Cardiac septum (tissue), 1 donor: ENCODE measurements around the gene CCL23. TPM values are rescaled to one million over a fixed set of nuclear protein-coding genes. Genes with fewer than 3 reads are reported as not detected.
"Not testable (repeated sequence)": the region's sequence is repeated elsewhere in the genome, so short reads cannot be mapped to it uniquely, and the experiment has no call there.

ENCODE experiments used
- DNase-seq: peaks from one replicate; pipeline ENCODE4 v3.0.0-alpha.2; 2020; ENCODE audit warnings: low spot score
- intact Hi-C: fragments of 100-400 bp; cut with DNase I; formaldehyde crosslinking; loops from one replicate; pipeline ENCODE4 v1.14.0; 2022
- total RNA-seq: library from RNA; stranded (reverse); fragmentation: NEBNext Ultra II Directional; extraction: Animal tissue kit (Norgen Biotek cat#: 25700); gene quantifications from one replicate; pipeline ENCODE4 v1.2.1, GENCODE V29; 2021
- donor health status: DM: no; HTN: no; CAD: no.

CCL23 gene
- total RNA-seq, 1 donor from 2014 or later, result not detected

DNA sequence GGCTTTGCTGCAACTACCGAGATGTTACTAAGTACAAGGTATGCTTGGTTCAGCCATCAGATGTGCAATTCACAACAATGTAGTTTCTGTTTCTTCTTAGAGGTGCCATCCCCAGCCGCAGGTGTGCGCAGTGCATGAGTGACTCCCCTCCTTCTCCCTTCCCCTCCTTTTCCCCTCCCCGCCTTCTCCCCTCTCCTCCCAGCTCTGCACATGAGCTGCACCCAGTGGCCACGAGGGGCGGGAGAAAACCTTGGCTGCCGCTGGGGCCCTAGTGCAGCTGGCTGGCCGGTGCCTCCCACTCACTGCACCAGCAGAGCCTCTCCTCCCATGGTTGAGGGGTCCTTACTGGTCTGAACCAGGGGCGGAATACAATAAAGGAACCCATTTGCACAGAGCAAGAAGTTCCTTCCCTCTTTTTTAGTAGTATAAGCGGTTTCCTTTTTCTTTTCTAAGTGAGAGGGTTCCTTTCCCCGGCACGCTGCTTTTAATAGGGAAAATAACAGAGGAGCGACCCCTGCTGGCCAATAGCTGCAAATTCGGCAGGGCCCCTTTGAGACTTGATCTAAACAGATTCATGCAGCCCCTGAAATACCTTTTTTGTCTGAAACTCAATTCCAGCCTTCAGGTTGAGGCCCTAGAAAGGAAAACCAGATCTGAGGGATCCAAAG, 8.6 kb downstream of the CCL23 start:
- no peak for DNase-seq
- intact Hi-C loops, result no loop called here

DNA sequence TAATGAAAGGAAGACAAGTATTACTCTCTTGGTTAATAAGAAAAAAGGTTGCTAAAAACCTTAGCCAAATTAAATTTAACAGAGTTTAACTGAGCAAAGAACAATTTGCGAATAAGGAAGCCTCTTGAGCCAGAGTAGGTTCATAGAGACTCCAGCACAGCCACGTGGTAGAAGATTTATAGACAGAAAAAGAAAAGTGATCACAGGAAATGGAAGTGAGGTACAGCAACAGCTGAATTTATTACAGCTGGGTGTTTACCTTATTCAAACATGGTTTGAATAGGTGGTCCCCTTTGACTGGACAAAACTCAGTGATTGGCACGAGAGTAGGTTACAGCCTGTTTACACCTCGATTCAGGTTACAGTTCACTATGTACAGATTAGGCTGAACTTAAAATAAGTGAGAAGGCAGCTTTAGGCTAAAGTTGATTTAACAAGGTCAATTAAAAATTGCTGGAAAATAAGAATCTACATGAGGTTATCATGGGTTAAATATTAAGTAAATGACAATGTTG, 13.1 kb downstream of the CCL23 start:
- DNase-seq, result no peak
- intact Hi-C loops, result no loop called here

DNA sequence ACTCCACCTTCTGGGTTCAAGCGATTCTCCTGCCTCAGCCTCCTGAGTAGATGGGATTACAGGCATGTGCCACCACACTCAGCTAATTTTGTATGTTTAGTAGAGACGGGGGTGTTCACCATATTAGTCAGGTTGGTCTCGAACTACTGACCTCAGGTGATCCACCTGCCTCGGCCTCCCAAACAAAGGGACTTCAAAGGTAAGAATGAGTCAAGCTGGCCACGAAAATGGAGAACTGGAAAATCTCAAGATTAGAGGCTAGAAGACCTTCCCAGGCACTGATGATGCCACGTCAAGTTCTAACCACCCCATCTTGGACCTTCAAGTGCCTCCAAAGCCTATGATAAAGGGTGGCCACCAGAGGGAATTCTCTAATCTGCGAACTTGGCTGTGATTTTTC, 15.1 kb downstream of the CCL23 start:
- intact Hi-C loops, result no loop called here
- DNase-seq, result no peak

DNA sequence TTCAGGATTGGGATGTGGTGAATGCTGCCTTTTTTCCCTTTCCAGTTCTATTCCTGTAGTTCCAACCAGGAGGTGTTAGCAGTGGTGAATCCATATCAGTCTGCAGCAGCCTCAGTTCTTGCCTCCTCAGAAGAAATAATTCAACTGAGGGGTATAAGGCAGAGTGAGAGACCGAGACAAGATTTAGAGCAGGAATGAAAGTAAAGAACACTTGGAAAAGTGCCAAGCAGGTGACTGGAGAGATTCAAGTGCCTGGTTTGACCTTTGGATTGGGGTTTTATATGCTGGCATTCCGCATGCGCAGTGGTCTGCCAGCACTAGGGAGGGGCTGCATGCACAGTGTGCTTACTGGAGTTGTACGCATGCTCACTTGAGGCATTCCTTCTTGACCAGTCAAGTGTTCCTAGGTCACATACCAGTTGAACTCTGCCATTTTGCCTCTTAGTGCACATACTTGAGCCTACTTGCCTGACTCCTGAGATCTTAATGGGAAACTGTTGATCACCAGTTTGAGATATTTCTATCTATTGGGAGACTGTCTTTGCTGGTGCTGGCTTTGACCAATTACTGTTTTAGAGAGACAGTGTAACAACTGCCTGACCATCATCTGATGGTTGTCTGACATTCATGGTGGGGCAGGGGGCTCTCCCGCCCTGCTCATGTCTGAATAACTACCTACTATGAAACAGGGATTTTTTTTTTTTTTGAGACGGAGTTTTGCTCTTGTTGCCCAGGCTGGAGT, 15.7 kb downstream of the CCL23 start:
- DNase-seq, result no peak
- intact Hi-C loops, result no loop called here

DNA sequence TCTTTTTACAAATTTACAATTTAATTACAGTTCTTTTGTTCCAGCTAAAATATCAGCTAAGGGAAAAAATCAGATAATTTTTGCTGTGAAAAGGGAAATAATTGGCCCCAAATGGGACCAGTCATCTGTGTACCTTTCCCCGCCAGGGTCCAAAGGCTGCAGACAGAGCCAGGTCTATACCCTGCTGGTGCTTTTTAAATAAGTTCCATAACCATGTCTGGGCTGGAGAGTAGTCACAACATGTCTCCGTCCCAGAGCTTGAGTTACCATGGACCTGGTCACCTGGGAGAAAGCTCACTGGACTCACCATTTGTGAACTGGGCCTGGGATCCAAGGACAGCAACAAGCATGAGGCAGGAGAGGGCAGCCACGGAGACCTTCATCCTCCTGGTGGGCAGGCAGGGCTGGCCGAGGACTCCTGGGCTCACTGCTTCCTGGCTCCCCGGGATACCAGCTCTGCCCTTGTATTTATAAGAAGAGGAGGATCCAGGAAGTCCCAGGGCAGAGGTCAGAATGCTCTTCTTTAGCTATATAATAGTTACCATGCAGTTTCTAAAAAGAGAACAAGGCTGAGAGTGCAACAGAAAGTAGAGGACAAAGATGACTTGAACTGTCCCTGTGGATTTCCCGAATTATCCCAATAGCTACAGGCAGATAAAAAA, 16.5 kb downstream of the CCL23 start, which contains the start of gene CCL15:
Gene CCL15 (minus strand): TSS at position 444 of the 662 bp plus-strand sequence. CDS start 61 bp downstream, at position 383.
- intact Hi-C loops, result no loop called here
- DNase-seq, result no peak

DNA sequence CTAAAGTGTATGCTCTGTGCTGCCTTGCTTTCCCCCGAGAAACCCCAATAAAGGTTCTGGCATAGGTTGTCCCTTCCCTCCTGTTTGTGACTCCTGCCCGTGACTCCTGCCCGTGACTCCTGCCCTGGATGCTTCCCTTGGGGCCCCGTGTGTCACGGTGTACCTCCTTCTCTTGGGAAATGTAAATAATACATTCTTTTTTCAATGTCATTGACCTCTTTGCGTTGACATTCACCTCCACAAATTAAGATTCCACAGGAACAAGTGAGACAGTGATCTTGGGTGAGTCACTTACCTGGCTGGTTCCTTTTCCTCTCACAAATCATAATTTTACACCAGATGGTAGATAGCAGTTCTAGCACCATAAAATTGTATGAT, 17.1 kb downstream of the CCL23 start:
- DNase-seq, result no peak
- intact Hi-C loops, result no loop called here

DNA sequence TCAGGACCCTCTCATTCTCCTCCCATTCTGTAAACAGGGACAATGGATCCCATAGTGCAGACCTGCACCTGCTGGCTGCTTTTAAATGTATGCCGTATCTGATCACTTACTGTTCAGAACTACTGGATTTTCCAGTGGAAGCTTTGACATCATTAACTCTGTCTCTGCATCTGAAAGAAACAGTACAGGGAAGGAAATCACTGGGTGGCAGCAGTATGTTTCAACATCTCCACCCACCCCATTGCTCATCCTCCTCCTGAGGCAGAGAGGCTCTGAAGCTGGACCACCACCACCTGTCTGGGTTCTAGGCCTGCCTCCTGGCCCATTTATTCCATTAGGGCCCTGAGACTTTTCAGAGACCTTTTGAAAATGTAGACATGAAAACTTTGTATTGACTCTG, 19.0 kb downstream of the CCL23 start:
- no peak for DNase-seq
- intact Hi-C loops, result no loop called here

DNA sequence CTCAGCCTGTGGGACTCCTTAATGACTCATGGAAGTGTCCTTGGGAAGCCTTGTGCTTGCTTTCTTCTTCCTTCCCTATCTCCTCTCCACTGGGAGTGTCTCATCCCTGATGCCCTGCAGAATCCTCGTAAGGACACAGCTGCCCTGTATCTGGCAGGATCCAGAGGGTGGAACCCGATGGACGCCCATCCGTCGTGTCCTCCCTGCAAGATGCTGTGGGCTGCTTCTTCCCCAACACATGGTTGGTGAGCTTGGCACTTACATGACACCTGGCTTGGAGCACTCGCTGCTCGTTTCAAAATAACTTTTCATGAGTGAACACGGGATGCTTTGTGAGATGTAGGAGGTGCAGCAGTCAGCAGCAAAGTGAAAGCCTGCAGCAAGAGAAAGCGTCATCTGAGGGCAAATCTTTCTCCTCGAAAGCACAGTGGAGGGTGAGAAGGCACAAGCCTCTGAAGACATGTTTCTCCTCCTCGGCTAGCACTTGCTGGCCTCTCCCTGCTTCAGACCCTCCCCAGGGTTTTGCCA, 19.7 kb downstream of the CCL23 start:
- no peak for DNase-seq
- intact Hi-C loops, result no loop called here

DNA sequence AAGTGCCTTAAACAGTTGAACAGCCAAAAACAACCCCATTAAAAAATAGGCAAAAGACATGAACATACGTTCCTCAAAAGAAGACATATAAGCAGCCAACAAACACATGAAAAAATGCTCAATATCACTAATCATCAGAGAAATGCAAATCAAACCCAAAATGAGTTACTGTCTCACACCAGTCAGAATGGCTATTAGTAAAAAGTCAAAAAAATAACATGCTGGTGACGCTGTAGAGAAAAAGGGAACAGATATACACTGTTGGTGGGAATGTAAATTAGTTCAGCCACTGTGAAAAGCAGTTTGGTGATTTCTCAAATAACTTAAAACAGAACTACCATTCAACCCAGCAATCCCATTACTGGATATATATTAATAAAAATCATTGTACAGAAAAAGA, 22.4 kb downstream of the CCL23 start:
- intact Hi-C loops, DNase-seq: not testable (repeated sequence)

DNA sequence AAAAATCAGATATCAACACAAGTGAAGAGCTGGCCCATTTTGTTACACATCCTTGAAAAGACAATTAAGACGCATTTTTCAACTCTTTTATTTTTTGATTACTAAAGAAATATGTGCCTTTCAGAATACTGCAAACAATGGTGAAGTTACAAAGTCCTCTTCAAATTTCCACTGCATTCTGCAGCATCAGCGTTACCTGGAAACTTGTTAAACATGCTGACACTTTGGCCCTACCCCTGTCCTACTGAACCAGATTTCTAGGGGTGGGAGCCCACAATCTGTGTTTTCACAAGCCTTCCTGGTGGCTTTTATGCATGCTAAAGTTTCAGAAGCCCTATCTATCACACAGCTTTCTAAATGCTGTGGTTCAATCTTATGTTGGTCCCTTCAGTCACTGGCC, 26.7 kb downstream of the CCL23 start:
- no peak for DNase-seq
- intact Hi-C loops, result no loop called here

DNA sequence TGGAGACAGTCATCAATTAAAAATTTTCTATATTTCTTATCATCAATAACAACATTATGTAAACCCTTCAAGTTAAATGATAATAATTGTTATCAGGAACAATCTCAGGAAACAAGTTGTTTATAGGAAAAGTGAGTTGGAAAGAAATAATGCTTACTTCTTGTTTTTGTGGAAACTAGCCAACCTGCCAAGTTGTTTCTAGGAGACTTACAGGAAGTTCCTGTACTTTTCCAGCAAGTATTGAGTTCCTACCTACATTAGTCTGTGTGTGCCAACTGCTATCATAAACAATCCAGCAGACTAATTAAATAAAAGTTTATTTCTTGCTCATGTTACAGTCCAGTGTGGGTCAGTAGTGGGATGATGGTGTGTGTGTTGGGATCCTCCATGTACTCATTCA, 29.6 kb downstream of the CCL23 start:
- intact Hi-C loops, result no loop called here
- no peak for DNase-seq

DNA sequence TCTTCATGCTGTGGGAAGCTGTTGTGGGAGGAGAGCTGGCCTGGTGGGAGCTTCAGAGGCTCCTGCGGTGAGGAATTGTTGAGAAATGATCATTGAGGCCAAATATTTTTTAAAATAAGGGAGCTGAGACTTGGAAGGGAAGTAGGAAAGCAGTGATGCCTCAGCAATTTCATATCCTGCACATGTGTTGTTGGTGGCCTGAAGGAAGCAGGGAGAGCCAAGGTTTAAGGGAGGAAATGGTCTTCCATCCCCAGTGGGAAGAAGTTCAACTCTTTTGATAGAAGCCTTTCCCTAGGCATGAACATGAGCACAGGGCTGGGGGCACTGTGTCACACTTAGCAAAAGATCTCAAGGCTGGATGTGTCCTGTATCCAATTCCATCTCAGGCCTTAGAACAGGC, 31.1 kb downstream of the CCL23 start, which contains the start of gene CCL14:
Gene CCL14 (minus strand): TSS at position 87 of the 400 bp plus-strand sequence. CDS start 80 bp downstream, at position 7.
- intact Hi-C loops, result no loop called here
- no peak for DNase-seq

DNA sequence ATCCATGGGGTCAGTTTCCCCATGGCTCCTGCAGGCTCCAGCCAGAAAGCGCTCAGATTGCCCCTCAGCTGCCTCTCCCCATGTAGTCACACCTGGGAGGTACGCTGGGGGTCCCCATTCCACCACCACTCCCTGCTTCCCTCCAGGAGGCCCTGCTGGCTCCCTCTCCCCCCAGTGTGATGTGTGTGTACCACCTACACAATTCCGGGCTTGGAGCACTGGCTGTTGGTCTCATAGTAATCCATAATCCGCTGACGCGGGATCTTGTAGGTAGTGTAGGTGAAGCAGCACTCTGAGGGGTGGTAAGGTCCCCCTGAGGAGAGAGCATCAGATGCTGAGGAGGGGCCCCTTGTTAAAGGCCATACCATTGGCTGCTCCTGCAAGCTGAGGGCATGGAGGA, 33.6 kb downstream of the CCL23 start:
- intact Hi-C loops, result no loop called here

DNA sequence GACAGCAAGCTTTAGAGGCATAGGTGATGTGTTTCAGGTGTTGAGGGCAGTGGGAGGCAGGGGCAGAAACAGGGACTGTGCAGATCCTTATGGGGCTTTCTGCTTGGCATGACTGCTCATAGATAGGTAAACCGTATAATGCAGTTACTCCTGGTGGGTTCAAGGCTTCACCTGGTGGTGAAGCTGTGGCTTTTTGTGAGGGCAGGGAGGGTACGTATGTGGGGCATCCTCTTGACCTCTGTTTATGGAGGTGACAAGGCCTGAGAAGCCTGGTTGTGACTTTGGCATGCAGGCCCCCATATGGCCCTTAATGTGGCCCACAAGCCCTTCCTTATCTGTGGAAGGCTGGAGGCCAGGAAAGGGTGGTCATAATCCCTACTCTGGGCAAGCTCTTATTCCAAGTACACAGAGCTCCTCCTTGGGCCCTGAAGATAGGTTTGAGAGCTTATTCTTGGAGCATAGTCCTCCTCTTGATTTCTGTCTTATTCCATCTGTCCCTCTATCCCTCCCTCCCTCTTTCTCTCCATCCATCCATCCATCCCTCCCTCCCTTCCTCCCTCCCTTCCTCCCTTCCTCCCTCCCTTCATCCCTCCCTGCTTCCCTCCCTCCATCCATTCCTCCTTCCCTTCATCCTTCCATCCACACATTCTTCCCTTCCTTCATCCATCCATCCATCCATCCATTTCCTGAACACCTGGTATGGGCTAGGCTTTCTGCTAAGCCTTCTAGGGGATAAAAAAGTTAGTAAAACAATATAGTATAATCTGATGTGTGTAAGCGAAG, 35.2 kb downstream of the CCL23 start:
- intact Hi-C loops, result no loop called here
- DNase-seq, result no peak

More for the DNA sequence above, 33.6 kb downstream of the CCL23 start:
- DNase-seq, result no peak

DNA sequence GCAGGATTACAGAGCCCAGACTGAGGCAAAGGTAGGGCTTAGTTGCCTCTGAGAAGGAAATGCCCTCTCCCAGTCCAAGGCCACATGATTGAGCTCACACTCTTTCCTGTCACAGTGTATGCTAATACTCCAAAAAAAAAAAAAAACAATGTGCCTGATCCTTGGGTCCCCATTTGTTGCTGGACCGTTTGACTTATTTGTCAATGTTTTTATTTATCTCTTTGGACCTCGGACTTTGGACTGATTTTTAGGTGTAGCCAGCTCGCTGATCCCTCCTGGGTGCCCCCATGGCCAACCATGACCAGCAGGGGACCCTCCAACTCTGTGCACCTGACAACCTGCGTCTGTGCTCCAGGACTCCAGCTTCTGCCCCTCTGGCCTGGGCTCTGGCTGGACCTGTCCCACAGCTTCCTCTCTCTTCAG, 35.9 kb downstream of the CCL23 start:
- intact Hi-C loops, result no loop called here
- DNase-seq, result no peak

DNA sequence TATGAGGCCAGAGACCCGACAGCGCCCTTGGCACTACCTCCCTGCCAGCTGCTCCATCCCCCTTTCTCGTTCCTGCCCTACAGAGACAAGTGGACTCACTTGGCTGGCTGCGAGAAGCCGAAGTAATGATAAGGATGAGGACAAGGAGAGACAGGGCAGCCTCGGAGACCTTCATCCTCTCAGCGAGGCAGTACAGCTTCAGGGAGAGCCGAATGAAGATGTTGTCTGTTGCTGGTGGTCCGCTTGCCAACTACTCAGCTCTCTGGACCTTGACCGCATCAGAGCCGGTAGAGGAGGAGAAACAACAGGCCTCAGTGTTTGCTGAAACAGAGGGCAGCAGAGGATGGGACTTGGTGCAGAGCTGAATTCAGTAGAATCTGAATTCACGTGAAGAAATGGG, 36.5 kb downstream of the CCL23 start, which contains the start of gene CCL16:
Gene CCL16 (minus strand): TSS at position 252 of the 400 bp plus-strand sequence. CDS start 77 bp downstream, at position 175.
- intact Hi-C loops, result no loop called here
- DNase-seq, result no peak

DNA sequence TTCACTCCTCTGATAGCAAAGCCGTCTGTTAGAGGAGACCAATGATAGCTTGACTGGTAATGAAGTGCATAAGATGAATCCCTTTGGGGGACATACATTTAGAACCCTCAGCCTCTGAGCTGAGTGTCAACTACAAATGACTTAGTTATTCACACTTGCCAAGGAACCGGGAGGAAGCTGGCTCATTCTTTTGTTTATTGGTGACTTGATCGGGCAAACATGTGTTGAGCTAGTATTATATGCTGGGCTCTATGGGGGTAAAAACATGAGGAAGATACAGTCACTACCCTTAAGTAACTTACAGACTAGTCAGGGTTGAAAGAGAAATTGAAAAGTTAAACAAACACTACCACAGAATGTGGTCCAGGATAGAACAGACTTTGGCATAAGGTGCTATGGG, 39.4 kb downstream of the CCL23 start:
- no peak for DNase-seq
- intact Hi-C loops, result loop anchor here (5.0 kb wide), 1 partner anchor 94 kb away; no protein-coding TSS in a partner anchor

DNA sequence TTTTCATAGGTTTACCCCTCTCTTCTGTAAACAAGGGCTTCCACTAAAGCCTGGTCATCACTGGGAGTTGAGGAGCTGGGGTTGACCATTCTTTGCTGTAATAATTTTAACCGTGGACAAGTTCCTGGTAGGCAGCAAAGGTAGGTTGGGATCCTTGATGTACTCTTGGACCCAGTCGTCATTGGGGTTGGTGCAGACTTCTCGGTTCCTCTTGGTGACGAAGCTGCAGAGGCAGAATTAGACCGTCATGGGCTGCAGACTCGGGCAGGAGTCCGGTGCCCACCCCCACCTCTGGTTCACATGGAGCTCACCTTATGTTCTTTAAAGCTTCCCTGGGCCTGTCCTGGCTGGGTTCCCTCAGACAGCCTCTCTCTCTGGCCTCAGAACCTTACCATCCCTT, 40.3 kb downstream of the CCL23 start:
- DNase-seq, result no peak
- intact Hi-C loops, result loop anchor here (5.0 kb wide), 1 partner anchor 95 kb away; no protein-coding TSS in a partner anchor
